H54 (cell line): Measurements from ENCODE around the gene SERPINB4.

Experiments used
- DNase-seq: peaks from one replicate; pipeline ENCODE4 v3.0.0; 2011; ENCODE audit warnings: low spot score, mixed read lengths; ENCODE audit not compliant: insufficient read length
- FAIRE-seq: peaks from 3 replicates; lab custom pipeline; 2011; peaks lifted over from hg19 to GRCh38; lab: Jason Lieb, UNC
- POLR2A ChIP-seq: IDR thresholded peaks from 2 replicates; pipeline ENCODE4 v1.6.1; 2011; ENCODE audit warnings: low read depth, mild to moderate bottlenecking, low read length

SERPINB4 gene

GRCh38 chr18:63604791-63605567, 39.1 kb downstream of the SERPINB4 start:
- FAIRE-seq (peak; percentile 50), DNase-seq (peak; percentile 9)
- no peak for TF ChIP-seq POLR2A

GRCh38 chr18:63603772-63604171, 40.3 kb downstream of the SERPINB4 start:
- DNase-seq (no peak), FAIRE-seq (peak; percentile 76)
- TF ChIP-seq POLR2A, result no peak

GRCh38 chr18:63603355-63603754, 40.7 kb downstream of the SERPINB4 start:
- no peak for DNase-seq
- no peak for TF ChIP-seq POLR2A
- FAIRE-seq, result no peak

GRCh38 chr18:63596964-63597363, 47.1 kb downstream of the SERPINB4 start:
- TF ChIP-seq POLR2A, result no peak
- FAIRE-seq, result no peak
- DNase-seq, result no peak

GRCh38 chr18:63592471-63592870, 51.6 kb downstream of the SERPINB4 start:
- FAIRE-seq (no peak), DNase-seq (no peak)
- no peak for TF ChIP-seq POLR2A

GRCh38 chr18:63591725-63592124, 52.3 kb downstream of the SERPINB4 start:
- FAIRE-seq (no peak), DNase-seq (no peak)

GRCh38 chr18:63590966-63591695, 52.9 kb downstream of the SERPINB4 start:
- TF ChIP-seq POLR2A, result no peak
- DNase-seq, result no peak
- no peak for FAIRE-seq

More at GRCh38 chr18:63591725-63592124, 52.3 kb downstream of the SERPINB4 start:
- TF ChIP-seq POLR2A, result no peak

- no peak for TF ChIP-seq POLR2A
- FAIRE-seq, result no peak
- no peak for DNase-seq
Observed at GRCh38 chr18:63590373-63590772, 53.7 kb downstream of the SERPINB4 start.

- no peak for TF ChIP-seq POLR2A
- no peak for FAIRE-seq
- no peak for DNase-seq
Observed at GRCh38 chr18:63588909-63589308, 55.1 kb downstream of the SERPINB4 start.
